HEK293 (cell line): ENCODE data around the gene CORO6.

Experiments used
- PRDM1 ChIP-seq: fragments of 450-650 bp; formaldehyde crosslinking; IDR thresholded peaks from 2 replicates; pipeline ENCODE4; 2016; ENCODE audit warnings: missing biosample characterization, missing genetic modification characterization
- YY1 ChIP-seq: fragments of 450-650 bp; formaldehyde crosslinking; IDR thresholded peaks from 2 replicates; pipeline ENCODE4 v1.5.1; 2018; ENCODE audit warnings: missing biosample characterization, missing genetic modification characterization
- ZBTB26 ChIP-seq: fragments of 450-650 bp; formaldehyde crosslinking; optimal IDR thresholded peaks from 2 replicates; pipeline ENCODE3; 2016; ENCODE audit warnings: missing biosample characterization, mild to moderate bottlenecking, missing genetic modification characterization
- ZNF670 ChIP-seq: fragments of 450-650 bp; formaldehyde crosslinking; IDR thresholded peaks from 2 replicates; pipeline ENCODE4 v1.5.1; 2016; ENCODE audit warnings: missing biosample characterization, missing genetic modification characterization, low read depth
- ZNF776 ChIP-seq: fragments of 450-650 bp; formaldehyde crosslinking; IDR thresholded peaks from 2 replicates; pipeline ENCODE4 v1.5.0; 2017; ENCODE audit warnings: missing biosample characterization, missing genetic modification characterization, borderline replicate concordance
- ZNF837 ChIP-seq: fragments of 450-650 bp; formaldehyde crosslinking; IDR thresholded peaks from 2 replicates; pipeline ENCODE4 v1.5.1; 2016; ENCODE audit warnings: missing biosample characterization, missing genetic modification characterization

GRCh38 chr17:29640413-29640812 lies 17.7 kb upstream of the CORO6 start:
- TF ChIP-seq ZNF837 (no peak), PRDM1 (no peak), ZBTB26 (no peak), ZNF670 (tag by site-specific recombination) (no peak), YY1 (no peak), ZNF776 (tag by site-specific recombination) (no peak)
